Measurements from ENCODE around the gene KIF20B. TPM values are rescaled to one million over a fixed set of nuclear protein-coding genes. Genes with fewer than 3 reads are reported as not detected.

KIF20B gene
- 10 to 100 TPM; 48.1 to 49.6 TPM for total RNA-seq

- CTCF ChIA-PET, result interaction anchor here (0.8 kb wide), 1 partner anchor 28 kb away, joined by 3 read pairs; no protein-coding TSS in a partner anchor
- POLR2A ChIA-PET, result interaction anchor here (0.6 to 0.9 kb wide), 5 partner anchors 23 to 908 kb away, joined by 3 to 4 read pairs (median 3); no protein-coding TSS in a partner anchor
Measured at GRCh38 chr10:89701242-89702120, at the start of gene KIF20B. KIF20B (plus strand) TSS chr10:89701590; CDS start chr10:89705295, 3,705 bp downstream.

- ChIA-PET POLR2A (no interaction called here), CTCF (no interaction called here)
Measured at GRCh38 chr10:89651916-89652573, 49.3 kb upstream of the KIF20B start.

- CTCF ChIA-PET, result interaction anchor here (0.7 kb wide), 1 partner anchor 761 kb away, joined by 3 read pairs; no protein-coding TSS in a partner anchor
- POLR2A ChIA-PET, result no interaction called here
Measured at GRCh38 chr10:89652806-89653370, 48.5 kb upstream of the KIF20B start.

- ChIA-PET POLR2A (no interaction called here), CTCF (interaction anchor here (0.7 kb wide), 1 partner anchor 761 kb away, joined by 3 read pairs; no protein-coding TSS in a partner anchor)
Measured at GRCh38 chr10:89653410-89653869, 48.0 kb upstream of the KIF20B start.

GRCh38 chr10:89655722-89656121 lies 45.7 kb upstream of the KIF20B start:
- ChIA-PET POLR2A (no interaction called here), CTCF (no interaction called here)

- POLR2A ChIA-PET, result no interaction called here
- CTCF ChIA-PET, result no interaction called here
Measured at GRCh38 chr10:89657302-89657701, 44.1 kb upstream of the KIF20B start.

- CTCF ChIA-PET, result interaction anchor here (1.3 kb wide), 1 partner anchor 9 kb away, joined by 3 read pairs; no protein-coding TSS in a partner anchor
- POLR2A ChIA-PET, result no interaction called here
Measured at GRCh38 chr10:89659143-89660131, 42.0 kb upstream of the KIF20B start.

- CTCF ChIA-PET, result no interaction called here
- POLR2A ChIA-PET, result no interaction called here
Measured at GRCh38 chr10:89662596-89662995, 38.8 kb upstream of the KIF20B start.

- ChIA-PET POLR2A (no interaction called here), CTCF (no interaction called here)
Measured at GRCh38 chr10:89663144-89663543, 38.2 kb upstream of the KIF20B start.

- CTCF ChIA-PET, result interaction anchor here (0.9 kb wide), 1 partner anchor 21 kb away, joined by 3 read pairs; no protein-coding TSS in a partner anchor
- POLR2A ChIA-PET, result no interaction called here
Measured at GRCh38 chr10:89664203-89664602, 37.2 kb upstream of the KIF20B start.

GRCh38 chr10:89665302-89665701 lies 36.1 kb upstream of the KIF20B start:
- ChIA-PET CTCF (interaction anchor here (0.9 kb wide), 1 partner anchor 20 kb away, joined by 3 read pairs; no protein-coding TSS in a partner anchor), POLR2A (no interaction called here)

GRCh38 chr10:89666138-89666537 lies 35.3 kb upstream of the KIF20B start:
- POLR2A ChIA-PET, result no interaction called here
- CTCF ChIA-PET, result no interaction called here

GRCh38 chr10:89668386-89669071 lies 32.9 kb upstream of the KIF20B start:
- POLR2A ChIA-PET, result no interaction called here
- CTCF ChIA-PET, result no interaction called here

GRCh38 chr10:89669985-89670384 lies 31.4 kb upstream of the KIF20B start:
- POLR2A ChIA-PET, result no interaction called here
- CTCF ChIA-PET, result no interaction called here

- ChIA-PET POLR2A (no interaction called here), CTCF (interaction anchor here (1.0 kb wide), 1 partner anchor 20 kb away, joined by 3 read pairs; no protein-coding TSS in a partner anchor)
Measured at GRCh38 chr10:89670926-89671325, 30.5 kb upstream of the KIF20B start.

GRCh38 chr10:89677341-89677740 lies 24.0 kb upstream of the KIF20B start:
- ChIA-PET CTCF (no interaction called here), POLR2A (no interaction called here)

- ChIA-PET POLR2A (no interaction called here), CTCF (no interaction called here)
Measured at GRCh38 chr10:89679986-89680385, 21.4 kb upstream of the KIF20B start.

GRCh38 chr10:89683883-89684282 lies 17.5 kb upstream of the KIF20B start:
- ChIA-PET POLR2A (no interaction called here), CTCF (no interaction called here)

GRCh38 chr10:89684604-89685003 lies 16.8 kb upstream of the KIF20B start:
- ChIA-PET CTCF (interaction anchor here (0.8 kb wide), 1 partner anchor 20 kb away, joined by 3 read pairs; no protein-coding TSS in a partner anchor), POLR2A (no interaction called here)
